GM12878 (cell line): ENCODE measurements around the gene OMP. TPM values are rescaled to one million over a fixed set of nuclear protein-coding genes. Genes with fewer than 3 reads are reported as not detected.

Source experiments
- ATAC-seq: fragments of 200-7000 bp; cut with Tn5 transposase; 3 replicates; pipeline ENCODE4 v1.9.1; 2020; ENCODE audit warnings: mild to moderate bottlenecking, moderate library complexity
- BruUV-seq: library from RNA; stranded (reverse); fragments of 400-500 nt; replicated peaks from 2 replicates; lab custom pipeline; 2021; lab: Mats Ljungman, UMichigan
- CTCF ChIA-PET: fragments of 300-600 bp; sonication (Branson Sonifier 250); formaldehyde crosslinking; extraction: SDS; loops from one replicate; lab custom pipeline; 2021; ENCODE audit warnings: inconsistent platforms; lab: Yijun Ruan, JAX
- POLR2A ChIA-PET: fragments of 350-600 bp; formaldehyde crosslinking; extraction: SDS; loops from one replicate; lab custom pipeline; 2021; ENCODE audit warnings: inconsistent platforms; lab: Charles Lee
- RAD21 ChIA-PET: fragments of 300-600 bp; sonication (Branson Sonifier 250); formaldehyde crosslinking; loops from one replicate; lab custom pipeline; 2023; ENCODE audit warnings: antibody characterized with exemption; ENCODE audit not compliant: unreplicated experiment; lab: Charles Lee
- SMC1A ChIA-PET: fragments of 300-600 bp; sonication (Branson Sonifier 250); formaldehyde crosslinking; loops from one replicate; lab custom pipeline; 2023; ENCODE audit not compliant: unreplicated experiment, uncharacterized antibody; lab: Charles Lee
- DNase-seq: peaks from one replicate; pipeline ENCODE4 v3.0.0-alpha.2; 2011; ENCODE audit warnings: low read depth, low spot score
- FAIRE-seq: peaks from 3 replicates; lab custom pipeline; 2011; peaks lifted over from hg19 to GRCh38; lab: Jason Lieb, UNC
- H2AFZ ChIP-seq: 2 replicates; pipeline ENCODE4 v1.6.0; 2011; ENCODE audit warnings: low read depth, low read length, control low read depth; ENCODE audit not compliant: control insufficient read depth
- H3K27ac ChIP-seq: 2 replicates; pipeline ENCODE4 v1.5.1; 2011; ENCODE audit warnings: control low read depth; ENCODE audit not compliant: control insufficient read depth, insufficient read depth
- H3K27me3 ChIP-seq, 2 experiments: replicated peaks in 1 of 2; 2 replicates each; pipeline versions ENCODE4 v1.6.0 to v1.6.1; 2011; ENCODE audit warnings: low read length in 1 of 2; ENCODE audit not compliant: control insufficient read depth in 2 of 2, insufficient read depth in 2 of 2
- H3K36me3 ChIP-seq, 2 experiments: 2 replicates each; pipeline ENCODE4 v1.5.1; 2011; ENCODE audit warnings: low read length in 1 of 2; ENCODE audit not compliant: control insufficient read depth in 2 of 2, insufficient read depth in 2 of 2
- H3K4me1 ChIP-seq: 2 replicates; pipeline ENCODE4 v1.6.1; 2011; ENCODE audit warnings: mild to moderate bottlenecking, low read length, moderate library complexity, mixed read lengths; ENCODE audit not compliant: control insufficient read depth, insufficient read depth
- H3K4me2 ChIP-seq: 2 replicates; pipeline ENCODE4 v1.6.0; 2011; ENCODE audit warnings: control low read depth; ENCODE audit not compliant: control insufficient read depth, insufficient read depth
- H3K4me3 ChIP-seq: fragments of 200-600 bp; sonication (generic); 2 replicates; pipeline ENCODE4 v1.5.1; 2016
- H3K79me2 ChIP-seq: 2 replicates; pipeline ENCODE4 v1.6.0; 2011; ENCODE audit warnings: low read length; ENCODE audit not compliant: control insufficient read depth, insufficient read depth
- H3K9ac ChIP-seq: 2 replicates; pipeline ENCODE4 v1.8.0; 2011; ENCODE audit warnings: low read length, control low read depth, mixed read lengths; ENCODE audit not compliant: control insufficient read depth, insufficient read depth
- H3K9me3 ChIP-seq: replicated peaks from 3 replicates; pipeline ENCODE4 v1.5.1; 2011; ENCODE audit warnings: mild to moderate bottlenecking, low read length; ENCODE audit not compliant: control insufficient read depth, insufficient read depth
- H4K20me1 ChIP-seq: 2 replicates; pipeline ENCODE4 v1.6.0; 2011; ENCODE audit not compliant: control insufficient read depth, insufficient read depth
- ASH2L ChIP-seq: fragments of 300-600, 200-600 bp; sonication (generic); IDR thresholded peaks from 2 replicates; pipeline ENCODE4 v1.6.1; 2017; ENCODE audit warnings: low read depth, mild to moderate bottlenecking, borderline replicate concordance
- HDAC6 ChIP-seq: fragments of 200-600 bp; sonication (generic); IDR thresholded peaks from one replicate; pipeline ENCODE4 v1.8.0; 2017; ENCODE audit warnings: antibody characterized with exemption; ENCODE audit not compliant: unreplicated experiment
- PAX8 ChIP-seq: fragments of 450-650 bp; IDR thresholded peaks from 2 replicates; pipeline ENCODE4 v1.6.1; 2017; ENCODE audit warnings: mild to moderate bottlenecking, moderate library complexity
- RFX5 ChIP-seq: IDR thresholded peaks from 2 replicates; pipeline ENCODE4 v1.6.1; 2011; ENCODE audit warnings: low read depth, low read length, improper control_type of control experiment
- ZNF622 ChIP-seq: fragments of 450-650 bp; IDR thresholded peaks from 2 replicates; pipeline ENCODE4 v1.6.1; 2017; ENCODE audit warnings: mild to moderate bottlenecking, inconsistent platforms
- WGBS: methylation state at CpG from one replicate; pipeline ENCODE4 v1.1.6; 2016; ENCODE audit warnings: low lambda C conversion rate; ENCODE audit not compliant: insufficient replicate concordance, insufficient coverage; ENCODE audit errors: missing lambda C conversion rate; 5-methylcytosine and 5-hydroxymethylcytosine counted together
- in situ Hi-C: fragments of 300-500 bp; cut with MboI; formaldehyde crosslinking; loops from 9 replicates; pipeline ENCODE4 v1.14.3; 2018; ENCODE audit warnings: mixed read lengths
- intact Hi-C: fragments of 100-400 bp; cut with micrococcal nuclease; formaldehyde crosslinking; loops from one replicate; pipeline ENCODE4 v1.14.2; 2022; ENCODE audit not compliant: unreplicated experiment
- polyA plus RNA-seq, 11 experiments: library from polyadenylated mRNA; depleted of rRNA in 4 of 11; unstranded in 6 of 11; stranded (reverse) in 5 of 11; fragments of >200 nt; fragmentation: Nextera tagmentation in 4 of 11; fragmentation: Illumina TruSeq in 1 of 11; extraction: Ambion mirVana in 4 of 11; extraction: Trizol in 1 of 11; gene quantifications; 1 replicate in 1 of 11; 2 replicates in 10 of 11; pipeline versions ENCODE4 v1.2.1 to v1.2.3, GENCODE V29; 2011 to 2016; ENCODE audit warnings: inconsistent platforms in 2 of 11, missing spikeins in 2 of 11, low read depth in 1 of 11
- total RNA-seq, 4 experiments: library from RNA; depleted of rRNA in 3 of 4; stranded (reverse); fragments of >200 nt in 3 of 4; fragmentation: Illumina TruSeq in 1 of 4; extraction: Trizol in 1 of 4; gene quantifications; 2 replicates each; pipeline versions ENCODE4 v1.2.1 to v1.2.3, GENCODE V29; 2013 to 2021
- TF ChIP-seq, protein P1 (sequence below): IDR thresholded peaks from 2 replicates; pipeline ENCODE4 v1.6.1; 2011; ENCODE audit warnings: low read depth, low read length, improper control_type of control experiment, borderline replicate concordance

OMP gene
- total and polyA plus RNA-seq, 10 of the 15 experiments (the other 5 are each of a cell fraction or from before 2014, with no cell fraction given): not detected

DNA sequence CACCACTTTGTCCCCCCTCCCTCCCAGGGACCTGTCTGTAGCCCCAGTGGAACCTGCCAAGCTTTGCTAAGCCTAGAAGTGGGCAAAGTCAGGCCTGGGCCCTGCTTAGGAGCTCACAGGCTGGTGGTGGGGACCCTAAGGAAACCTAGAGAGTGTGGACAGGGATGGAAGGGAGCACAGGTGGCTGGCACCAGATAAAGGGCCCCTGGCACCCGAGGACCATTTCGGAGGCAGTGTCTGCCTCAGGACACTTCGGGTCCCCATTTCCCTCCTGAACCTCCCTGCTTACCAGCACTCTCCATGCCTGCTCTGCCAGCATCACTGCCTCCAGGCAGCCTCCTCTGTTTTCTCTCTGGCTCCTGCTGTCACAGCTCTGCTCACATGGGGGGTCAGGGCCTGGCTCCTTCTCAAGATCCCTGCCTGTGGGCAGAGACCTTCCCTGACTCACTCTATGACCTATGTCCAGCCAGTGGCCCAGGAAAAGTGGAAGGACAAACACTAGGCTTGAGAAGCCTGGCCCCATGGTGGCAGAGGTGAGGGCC is 13.6 kb upstream of the OMP start:
- in situ Hi-C loops (no loop called here), intact Hi-C loops (no loop called here)
- CTCF ChIA-PET: interaction anchor here (1.1 to 5.4 kb wide), 5 partner anchors 9 to 661 kb away, joined by 3 to 146 read pairs (median 4); partner anchors contain the start of gene B3GNT6
- DNase-seq (no peak), ATAC-seq (no peak)
- Histone ChIP-seq H2AFZ (no peak overlapping the region), H3K4me1 (no peaks in the 10 kb centered on the region), H3K9ac (no peak overlapping the region), H3K79me2 (no peaks in the 10 kb centered on the region), H3K36me3 (no peaks in the 10 kb centered on the region), H3K27ac (no peak overlapping the region), H4K20me1 (no peaks in the 10 kb centered on the region), H3K4me2 (no peak overlapping the region), H3K9me3 (no peaks in the 10 kb centered on the region)
- RAD21 ChIA-PET: interaction anchor here (1.6 to 5.9 kb wide), 2 partner anchors 42 to 168 kb away, joined by 5 to 84 read pairs; no protein-coding TSS in a partner anchor
- POLR2A ChIA-PET: no interaction called here
- SMC1A ChIA-PET: interaction anchor here (0.8 to 3.6 kb wide), 4 partner anchors 8 to 171 kb away, joined by 3 to 41 read pairs (median 26); no protein-coding TSS in a partner anchor
- TF ChIP-seq PAX8: no peak
- TF ChIP-seq, protein P1, sequence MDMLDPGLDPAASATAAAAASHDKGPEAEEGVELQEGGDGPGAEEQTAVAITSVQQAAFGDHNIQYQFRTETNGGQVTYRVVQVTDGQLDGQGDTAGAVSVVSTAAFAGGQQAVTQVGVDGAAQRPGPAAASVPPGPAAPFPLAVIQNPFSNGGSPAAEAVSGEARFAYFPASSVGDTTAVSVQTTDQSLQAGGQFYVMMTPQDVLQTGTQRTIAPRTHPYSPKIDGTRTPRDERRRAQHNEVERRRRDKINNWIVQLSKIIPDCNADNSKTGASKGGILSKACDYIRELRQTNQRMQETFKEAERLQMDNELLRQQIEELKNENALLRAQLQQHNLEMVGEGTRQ: no peak
- TF ChIP-seq ASH2L: no peak
- no peak for TF ChIP-seq ZNF622
- no peak for TF ChIP-seq HDAC6
- no peak for TF ChIP-seq RFX5
- TF ChIP-seq, all 136 proteins: peak for 0
- 9% methylated on average over 3 of the region's 3 CpGs for WGBS
- no peaks in the 10 kb centered on the region for H3K27me3 ChIP-seq
- H3K4me3 ChIP-seq: no peak overlapping the region
- FAIRE-seq: no peak
- no TSS peak for BruUV-seq
